ENCODE measurements around the gene COL28A1. TPM values are rescaled to one million over a fixed set of nuclear protein-coding genes. Genes with fewer than 3 reads are reported as not detected.
"Not testable (repeated sequence)": the region's sequence is repeated elsewhere in the genome, so short reads cannot be mapped to it uniquely, and the experiment has no call there.

The COL28A1 gene
- total RNA-seq, 1 donor from 2014 or later = not detected

- DNase-seq (ENCODE audit: extremely low read depth, low read depth, low spot score) = not testable (repeated sequence)
These were observed 58.0 kb downstream of the COL28A1 start for GRCh38 chr7:7477641-7478040.

- no peak for DNase-seq (ENCODE audit: extremely low read depth, low read depth, low spot score)
These were observed 59.3 kb downstream of the COL28A1 start for GRCh38 chr7:7476381-7476780.

DNA sequence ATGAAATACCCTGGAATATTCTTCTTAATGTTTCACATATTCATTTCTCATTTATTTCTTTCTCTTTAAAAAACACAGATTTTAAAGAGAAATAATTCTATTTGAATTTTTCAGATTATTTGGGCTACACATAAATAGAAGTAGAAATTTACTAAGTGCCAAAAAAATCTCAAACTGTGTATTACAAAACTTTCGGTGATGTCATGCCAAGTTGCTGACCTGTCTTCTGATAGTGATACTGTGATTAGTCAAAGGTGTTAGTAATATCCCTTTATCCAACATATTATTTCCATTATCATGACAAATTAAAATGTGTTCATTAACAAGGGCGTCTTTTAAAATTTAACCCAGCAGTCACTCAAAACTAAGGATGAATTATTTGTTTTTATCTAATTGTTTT is 60.1 kb downstream of the COL28A1 start:
- DNase-seq (ENCODE audit: extremely low read depth, low read depth, low spot score) = no peak

GRCh38 chr7:7474436-7474835 is 61.2 kb downstream of the COL28A1 start:
- no peak for DNase-seq (ENCODE audit: extremely low read depth, low read depth, low spot score)

- DNase-seq (ENCODE audit: extremely low read depth, low read depth, low spot score) = not testable (repeated sequence)
These were observed 70.5 kb downstream of the COL28A1 start for GRCh38 chr7:7464991-7465765.

GRCh38 chr7:7454000-7454399 is 81.7 kb downstream of the COL28A1 start:
- DNase-seq (ENCODE audit: extremely low read depth, low read depth, low spot score) = no peak

DNA sequence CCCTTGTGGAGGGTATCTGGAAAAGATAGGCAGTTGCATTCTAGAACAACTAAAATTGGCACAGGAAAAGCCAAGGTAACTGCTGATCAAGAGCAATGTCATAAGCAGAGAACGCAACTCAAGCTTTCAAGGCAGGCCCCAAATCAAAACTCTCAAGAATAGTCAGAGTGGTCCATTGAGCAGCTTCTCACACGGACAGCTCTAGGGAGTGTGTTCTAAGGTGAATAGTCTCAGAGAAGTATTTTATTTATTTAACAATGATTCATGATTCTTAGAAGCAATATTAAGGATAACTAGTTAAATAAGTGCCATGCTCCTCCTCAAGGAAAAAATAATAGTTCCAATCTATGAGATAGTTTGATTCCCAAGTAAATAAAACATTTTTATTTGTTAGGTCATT is 83.0 kb downstream of the COL28A1 start:
- DNase-seq (ENCODE audit: extremely low read depth, low read depth, low spot score) = no peak

DNA sequence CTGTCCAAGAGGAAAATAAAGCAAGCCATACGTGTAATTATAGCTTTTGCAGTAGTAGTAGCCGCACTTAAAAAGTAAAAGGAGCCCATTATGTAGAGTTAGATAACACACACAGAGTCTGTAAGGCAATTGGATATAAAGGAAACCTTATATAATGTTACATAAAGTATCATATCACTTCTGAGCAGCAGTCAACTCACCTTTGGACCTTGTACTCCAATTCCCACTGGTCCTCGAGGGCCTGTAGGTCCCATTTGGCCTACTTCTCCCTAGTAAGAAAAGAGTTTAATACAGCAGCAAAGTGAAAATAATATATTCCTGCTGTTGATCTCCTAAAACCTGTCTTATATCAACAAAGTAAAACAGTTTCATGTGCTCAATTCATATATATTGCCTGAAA is 83.6 kb downstream of the COL28A1 start:
- no peak for DNase-seq (ENCODE audit: extremely low read depth, low read depth, low spot score)

DNA sequence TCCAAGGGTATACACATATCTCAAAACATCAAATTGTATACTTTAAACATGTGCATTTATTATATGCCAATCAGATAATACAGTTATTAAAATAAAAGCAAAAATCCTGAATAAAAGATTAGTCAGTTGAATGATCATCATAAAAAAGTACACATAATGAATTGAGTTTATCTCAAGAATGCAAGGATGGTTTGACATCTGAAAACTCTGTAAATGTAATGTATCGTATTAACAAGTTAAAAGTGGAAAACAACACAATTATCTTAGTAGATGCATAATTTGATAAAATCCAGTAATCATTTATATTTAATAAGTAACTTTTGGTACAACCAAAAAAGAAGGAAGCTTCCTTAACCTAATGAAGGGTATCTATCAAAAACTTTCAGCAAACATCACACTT is 86.6 kb downstream of the COL28A1 start:
- DNase-seq (ENCODE audit: extremely low read depth, low read depth, low spot score) = no peak

- DNase-seq (ENCODE audit: extremely low read depth, low read depth, low spot score) = no peak
These were observed 89.1 kb downstream of the COL28A1 start for GRCh38 chr7:7446616-7447015.

DNA sequence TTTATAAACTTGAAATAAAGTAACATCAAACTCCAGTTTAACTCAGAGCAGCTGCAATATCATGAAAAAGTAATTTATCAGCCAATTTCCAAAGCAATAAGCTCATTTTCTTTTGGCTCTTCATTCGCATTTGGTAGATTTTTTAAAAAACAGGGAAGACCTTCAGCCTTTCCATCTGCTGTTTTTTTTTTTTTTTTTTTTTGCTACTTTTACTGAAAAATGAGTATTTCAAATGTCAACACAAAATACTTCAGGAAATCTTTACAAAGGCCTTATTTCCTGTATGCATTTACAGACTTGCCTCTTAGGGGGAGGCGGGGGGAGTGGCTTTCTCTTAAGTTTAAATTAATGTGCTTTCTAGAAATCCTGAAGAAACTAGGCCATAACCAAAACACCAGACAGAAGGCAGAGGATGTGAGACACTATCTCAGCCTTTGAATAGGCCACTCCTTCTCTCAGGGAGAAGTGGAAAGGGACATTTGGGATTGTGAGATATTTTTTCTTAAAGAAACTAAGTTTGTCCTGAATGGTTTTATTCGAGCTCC is 91.8 kb downstream of the COL28A1 start:
- no peak for DNase-seq (ENCODE audit: extremely low read depth, low read depth, low spot score)

- no peak for DNase-seq (ENCODE audit: extremely low read depth, low read depth, low spot score)
These were observed 96.1 kb downstream of the COL28A1 start for GRCh38 chr7:7439564-7439963.

DNA sequence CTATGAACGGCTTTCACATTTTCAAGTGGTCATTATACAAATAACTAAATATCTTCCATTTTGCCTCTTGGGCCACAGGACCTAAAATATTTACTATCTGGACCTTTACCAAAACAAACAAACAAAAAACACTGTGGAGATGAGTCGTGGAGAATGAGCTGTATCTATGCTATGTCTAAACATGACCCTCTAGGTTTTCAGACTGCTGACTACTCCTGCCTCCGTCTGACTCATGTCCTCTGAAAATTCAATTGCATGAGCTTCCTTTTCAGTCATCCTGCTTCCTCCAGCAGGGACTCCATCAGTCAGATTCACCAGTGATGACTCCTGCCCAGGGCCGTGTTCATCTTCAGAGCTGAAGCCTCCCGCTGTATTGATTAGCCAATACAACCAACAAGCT is 96.8 kb downstream of the COL28A1 start:
- DNase-seq (ENCODE audit: extremely low read depth, low read depth, low spot score) = peak; percentile 62

- DNase-seq (ENCODE audit: extremely low read depth, low read depth, low spot score) = no peak
These were observed 99.7 kb downstream of the COL28A1 start for GRCh38 chr7:7435978-7436377.

DNA sequence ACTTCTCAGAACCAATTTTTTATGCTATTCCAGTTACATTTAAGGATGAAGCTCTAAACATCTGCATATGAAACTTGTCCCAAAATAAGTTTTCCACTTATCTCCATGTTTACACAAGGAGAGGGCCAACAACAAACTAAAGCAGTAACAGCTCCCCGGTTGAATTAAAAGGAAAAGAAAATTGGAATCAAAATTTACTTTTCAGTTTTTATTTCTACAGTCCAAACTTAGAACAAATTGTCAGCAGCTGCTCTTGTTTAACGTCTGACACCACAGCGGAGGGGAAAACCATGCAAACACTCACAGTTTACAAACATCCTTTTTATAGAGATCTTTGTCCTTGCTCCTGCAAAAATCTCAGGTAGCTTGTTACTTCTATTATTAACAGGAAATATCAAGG is 101.3 kb downstream of the COL28A1 start:
- no peak for DNase-seq (ENCODE audit: extremely low read depth, low read depth, low spot score)

- DNase-seq (ENCODE audit: extremely low read depth, low read depth, low spot score) = no peak
These were observed 101.9 kb downstream of the COL28A1 start for GRCh38 chr7:7433811-7434210.

DNA sequence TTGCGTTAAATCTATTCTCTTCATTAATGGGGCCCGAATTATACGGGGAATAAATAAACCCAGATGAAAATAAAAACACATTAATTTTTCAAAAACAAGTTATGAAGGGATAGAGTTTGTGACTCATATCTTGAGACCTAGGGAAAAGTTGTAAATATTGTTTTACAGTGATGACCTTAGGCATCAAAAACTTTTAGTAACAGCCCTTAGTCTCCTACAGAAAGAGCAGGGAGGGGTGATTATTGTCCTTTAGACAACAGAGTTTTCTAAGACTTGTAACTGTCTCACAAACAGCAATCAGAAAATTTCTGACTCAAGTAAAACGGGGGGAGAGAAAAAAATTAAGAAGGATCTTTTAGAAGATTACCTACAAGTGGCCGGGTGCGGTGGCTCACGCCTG is 102.7 kb downstream of the COL28A1 start:
- DNase-seq (ENCODE audit: extremely low read depth, low read depth, low spot score) = no peak

- DNase-seq (ENCODE audit: extremely low read depth, low read depth, low spot score) = no peak
These were observed 106.9 kb downstream of the COL28A1 start for GRCh38 chr7:7428806-7429205.

GRCh38 chr7:7427363-7427762 is 108.3 kb downstream of the COL28A1 start:
- no peak for DNase-seq (ENCODE audit: extremely low read depth, low read depth, low spot score)

DNA sequence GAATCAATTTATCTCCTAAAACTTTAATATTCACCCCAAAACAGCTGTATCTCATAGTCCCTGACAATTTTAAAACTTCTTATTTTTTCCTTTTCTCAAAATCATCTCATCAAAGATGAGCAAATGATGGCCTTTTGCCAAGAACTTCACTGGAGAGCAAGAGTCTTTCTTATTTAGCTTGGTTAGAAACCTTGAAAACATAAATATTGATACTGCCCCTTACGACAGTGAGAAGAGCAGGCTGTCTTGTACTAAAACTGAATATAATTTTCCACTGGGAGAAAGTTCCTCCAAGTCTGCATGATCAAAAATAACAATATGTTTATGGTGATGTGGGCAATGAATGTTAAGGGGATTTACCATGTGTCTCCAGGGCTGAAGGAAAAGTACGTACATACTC is 109.0 kb downstream of the COL28A1 start:
- no peak for DNase-seq (ENCODE audit: extremely low read depth, low read depth, low spot score)

- no peak for DNase-seq (ENCODE audit: extremely low read depth, low read depth, low spot score)
These were observed 110.4 kb downstream of the COL28A1 start for GRCh38 chr7:7425321-7425720.

DNA sequence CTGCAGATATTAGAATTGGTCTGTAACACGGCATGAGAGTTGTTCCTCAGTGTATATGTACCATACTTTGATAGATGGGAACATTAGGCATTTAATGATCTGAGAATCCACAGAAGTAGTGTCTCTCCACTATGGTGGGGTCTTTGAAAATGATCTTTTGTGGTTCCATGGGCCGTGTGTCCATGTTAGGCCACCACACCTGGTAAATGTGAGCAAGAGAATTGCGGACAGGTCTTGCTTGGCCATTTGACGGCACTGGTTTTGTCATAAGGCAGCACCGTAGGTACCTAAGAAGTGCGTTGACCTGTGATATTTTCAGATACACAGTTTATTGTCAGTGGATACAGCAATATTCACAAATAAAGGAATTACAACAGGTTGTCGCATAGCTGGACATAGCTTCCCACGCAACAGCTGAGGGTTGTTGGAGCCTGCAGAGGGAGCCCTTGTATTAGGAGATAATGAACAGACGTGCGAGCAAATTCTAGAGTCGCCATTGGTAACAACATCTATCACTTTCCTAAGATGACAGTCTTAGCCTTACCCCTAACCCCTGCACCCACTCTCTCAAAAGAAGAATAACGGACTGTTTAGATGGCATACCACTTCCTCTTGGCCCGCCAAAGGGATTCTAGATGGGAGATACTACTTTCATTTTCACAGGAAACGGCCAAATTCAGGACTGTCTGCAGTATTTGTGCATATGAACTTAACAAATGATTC is 111.4 kb downstream of the COL28A1 start:
- DNase-seq (ENCODE audit: extremely low read depth, low read depth, low spot score) = peak; percentile 60

All from glomerular endothelial cell (primary cell).